GM23338 (cell line): ENCODE measurements around the gene RPL22. TPM values are rescaled to one million over a fixed set of nuclear protein-coding genes. Genes with fewer than 3 reads are reported as not detected.

Experiments
- ATAC-seq: fragments of 200-7000 bp; cut with Tn5 transposase; 3 replicates; pipeline ENCODE4 v1.9.1; 2020
- DNase-seq: peaks from one replicate; pipeline ENCODE4 v3.0.0-alpha.2; 2015; ENCODE audit warnings: low spot score
- H2AFZ ChIP-seq: fragments of 200-600 bp; sonication (generic); 2 replicates; pipeline ENCODE4 v1.8.0; 2016; ENCODE audit warnings: antibody characterized with exemption, mild to moderate bottlenecking, moderate library complexity
- H3F3A ChIP-seq: fragments of 200-600 bp; sonication (generic); replicated peaks from 2 replicates; pipeline ENCODE4 v1.8.0; 2017; ENCODE audit warnings: antibody characterized with exemption, mixed run types, low read depth
- H3K27ac ChIP-seq: fragments of 200-600 bp; sonication (generic); 2 replicates; pipeline ENCODE4 v1.6.1; 2016; ENCODE audit warnings: low read depth
- H3K27me3 ChIP-seq: fragments of 200-600 bp; sonication (generic); 2 replicates; pipeline ENCODE4 v1.8.0; 2016; ENCODE audit warnings: mild to moderate bottlenecking, mixed run types, moderate library complexity; ENCODE audit not compliant: insufficient read depth
- H3K36me3 ChIP-seq: fragments of 200-600 bp; sonication (generic); 2 replicates; pipeline ENCODE4 v1.8.0; 2016; ENCODE audit warnings: mild to moderate bottlenecking; ENCODE audit not compliant: insufficient read depth
- H3K4me1 ChIP-seq: fragments of 200-600 bp; sonication (generic); 2 replicates; pipeline ENCODE4 v1.8.0; 2016; ENCODE audit warnings: mild to moderate bottlenecking, moderate library complexity; ENCODE audit not compliant: insufficient read depth
- H3K4me2 ChIP-seq: fragments of 200-600 bp; sonication (generic); 2 replicates; pipeline ENCODE4 v1.7.1; 2017; ENCODE audit warnings: mixed run types
- H3K4me3 ChIP-seq: fragments of 200-600 bp; sonication (generic); 2 replicates; pipeline ENCODE4 v1.6.1; 2016; ENCODE audit warnings: mixed run types
- H3K79me2 ChIP-seq: fragments of 200-600 bp; sonication (generic); replicated peaks from 2 replicates; pipeline ENCODE4 v1.8.0; 2017; ENCODE audit warnings: mild to moderate bottlenecking; ENCODE audit not compliant: insufficient read depth
- H3K9me2 ChIP-seq: fragments of 200-600 bp; sonication (generic); 2 replicates; pipeline ENCODE4 v1.8.0; 2017; ENCODE audit not compliant: insufficient read depth
- H4K20me1 ChIP-seq: fragments of 200-600 bp; sonication (generic); replicated peaks from 2 replicates; pipeline ENCODE4 v1.8.0; 2017; ENCODE audit warnings: mild to moderate bottlenecking; ENCODE audit not compliant: insufficient read depth
- H3K27ac Mint-ChIP-seq: 2 replicates; pipeline ENCODE4 v1.8.0; 2020; ENCODE audit warnings: inconsistent platforms, mild to moderate bottlenecking, moderate library complexity, mixed read lengths
- H3K27me3 Mint-ChIP-seq: 3 replicates; pipeline ENCODE4 v1.8.0; 2022; ENCODE audit warnings: low read depth, mild to moderate bottlenecking, moderate library complexity, mixed read lengths, inconsistent platforms; ENCODE audit not compliant: insufficient read depth, poor library complexity
- H3K36me3 Mint-ChIP-seq: 3 replicates; pipeline ENCODE4 v1.8.0; 2021; ENCODE audit warnings: low read depth, mild to moderate bottlenecking, inconsistent platforms, moderate library complexity, mixed read lengths
- H3K4me1 Mint-ChIP-seq: 3 replicates; pipeline ENCODE4 v1.8.0; 2020; ENCODE audit warnings: mild to moderate bottlenecking, inconsistent platforms, mixed read lengths
- H3K4me3 Mint-ChIP-seq: 3 replicates; pipeline ENCODE4 v1.8.0; 2021; ENCODE audit warnings: moderate library complexity, mild to moderate bottlenecking, inconsistent platforms, mixed read lengths
- H3K9me3 Mint-ChIP-seq: 3 replicates; pipeline ENCODE4 v1.8.0; 2020; ENCODE audit warnings: moderate library complexity, mild to moderate bottlenecking, inconsistent platforms, mixed read lengths
- CREB1 ChIP-seq: fragments of 250-450 bp; sonication (Bioruptor Pico); IDR thresholded peaks from 2 replicates; pipeline ENCODE4 v1.5.0; 2020; ENCODE audit warnings: low read depth, mild to moderate bottlenecking, moderate library complexity
- EZH2 ChIP-seq: fragments of 200-600 bp; sonication (generic); IDR thresholded peaks from one replicate; pipeline ENCODE4 v1.8.0; 2017; ENCODE audit warnings: antibody characterized with exemption, mild to moderate bottlenecking, low read depth; ENCODE audit not compliant: unreplicated experiment
- EZH2phosphoT487 ChIP-seq: fragments of 200-600 bp; sonication (generic); IDR thresholded peaks from one replicate; pipeline ENCODE4 v1.8.1; 2018; ENCODE audit warnings: antibody characterized with exemption; ENCODE audit not compliant: unreplicated experiment
- JUNB ChIP-seq: IDR thresholded peaks from one replicate; pipeline ENCODE4 v1.6.1; 2016; ENCODE audit warnings: antibody characterized with exemption; ENCODE audit not compliant: unreplicated experiment
- NANOG ChIP-seq: IDR thresholded peaks from 2 replicates; pipeline ENCODE4 v1.6.1; 2016; ENCODE audit warnings: antibody characterized with exemption, borderline replicate concordance
- POLR2AphosphoS5 ChIP-seq: IDR thresholded peaks from 2 replicates; pipeline ENCODE4 v1.6.1; 2016; ENCODE audit warnings: antibody characterized with exemption, low read depth
- STAT1 ChIP-seq: IDR thresholded peaks from one replicate; pipeline ENCODE4 v1.6.1; 2016; ENCODE audit warnings: antibody characterized with exemption; ENCODE audit not compliant: unreplicated experiment
- ZNF114 ChIP-seq: fragments of 250-450 bp; sonication (Bioruptor Pico); IDR thresholded peaks from 2 replicates; pipeline ENCODE4 v1.5.0; 2020; ENCODE audit warnings: mild to moderate bottlenecking, moderate library complexity
- ZNF331 ChIP-seq: fragments of 250-450 bp; sonication (Bioruptor Pico); IDR thresholded peaks from 2 replicates; pipeline ENCODE4 v1.5.0; 2020; ENCODE audit warnings: low read depth, mild to moderate bottlenecking, moderate library complexity
- polyA plus RNA-seq: library from polyadenylated mRNA; unstranded; fragments of >200 nt; fragmentation: Nextera tagmentation; extraction: Ambion mirVana; gene quantifications from 2 replicates; pipeline ENCODE4 v1.2.1, GENCODE V29; 2016
- total RNA-seq: library from RNA; depleted of rRNA; stranded (reverse); fragments of >200 nt; shearing (Covaris generic); gene quantifications from 2 replicates; pipeline ENCODE4 v1.2.3, GENCODE V29; 2014
- TF ChIP-seq, protein P1 (sequence below): IDR thresholded peaks from one replicate; pipeline ENCODE4 v1.6.1; 2018; ENCODE audit warnings: antibody characterized with exemption; ENCODE audit not compliant: unreplicated experiment
- TF ChIP-seq, protein P2 (sequence below), 2 experiments: fragments of 200-600 bp in 1 of 2; sonication (generic) in 1 of 2; conservative IDR thresholded peaks; 2 replicates each; pipeline versions ENCODE4 v1.5.1 to v1.6.1; 2016 to 2017; ENCODE audit warnings: antibody characterized with exemption in 2 of 2, low read depth in 2 of 2, mild to moderate bottlenecking in 2 of 2, moderate library complexity in 1 of 2
- TF ChIP-seq, protein P3 (sequence below): IDR thresholded peaks from 2 replicates; pipeline ENCODE4 v1.6.1; 2016; ENCODE audit warnings: antibody characterized with exemption
- TF ChIP-seq, protein P4 (sequence below): fragments of 250-450 bp; sonication (Bioruptor Pico); IDR thresholded peaks from 2 replicates; pipeline ENCODE4 v1.5.0; 2020; ENCODE audit warnings: mild to moderate bottlenecking, moderate library complexity

The RPL22 gene
- total and polyA plus RNA-seq, 2 experiments from 2014 or later = 145 to 818 TPM

DNA sequence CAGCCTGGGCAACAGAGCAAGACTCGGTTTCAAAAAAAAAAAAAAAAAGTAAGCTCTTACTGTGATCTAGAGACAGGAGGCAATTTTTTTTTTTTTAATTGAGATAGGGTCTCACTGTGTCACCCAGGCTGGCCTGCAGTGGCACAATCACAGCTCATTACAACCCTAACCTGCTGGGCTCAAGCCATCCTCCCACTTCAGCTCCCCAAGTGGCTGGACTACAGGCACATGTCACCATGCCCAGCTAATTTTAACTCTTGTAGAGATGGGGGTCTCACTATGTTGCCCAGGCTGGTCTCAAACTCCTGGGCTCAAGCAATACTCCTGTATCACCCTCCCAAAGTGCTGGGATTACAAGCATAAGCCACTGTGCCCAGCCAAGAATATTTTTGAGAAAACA is 7.4 kb downstream of the RPL22 start (continued):
- TF ChIP-seq CREB1 (no peak), EZH2 (no peak)
- TF ChIP-seq, protein P1, sequence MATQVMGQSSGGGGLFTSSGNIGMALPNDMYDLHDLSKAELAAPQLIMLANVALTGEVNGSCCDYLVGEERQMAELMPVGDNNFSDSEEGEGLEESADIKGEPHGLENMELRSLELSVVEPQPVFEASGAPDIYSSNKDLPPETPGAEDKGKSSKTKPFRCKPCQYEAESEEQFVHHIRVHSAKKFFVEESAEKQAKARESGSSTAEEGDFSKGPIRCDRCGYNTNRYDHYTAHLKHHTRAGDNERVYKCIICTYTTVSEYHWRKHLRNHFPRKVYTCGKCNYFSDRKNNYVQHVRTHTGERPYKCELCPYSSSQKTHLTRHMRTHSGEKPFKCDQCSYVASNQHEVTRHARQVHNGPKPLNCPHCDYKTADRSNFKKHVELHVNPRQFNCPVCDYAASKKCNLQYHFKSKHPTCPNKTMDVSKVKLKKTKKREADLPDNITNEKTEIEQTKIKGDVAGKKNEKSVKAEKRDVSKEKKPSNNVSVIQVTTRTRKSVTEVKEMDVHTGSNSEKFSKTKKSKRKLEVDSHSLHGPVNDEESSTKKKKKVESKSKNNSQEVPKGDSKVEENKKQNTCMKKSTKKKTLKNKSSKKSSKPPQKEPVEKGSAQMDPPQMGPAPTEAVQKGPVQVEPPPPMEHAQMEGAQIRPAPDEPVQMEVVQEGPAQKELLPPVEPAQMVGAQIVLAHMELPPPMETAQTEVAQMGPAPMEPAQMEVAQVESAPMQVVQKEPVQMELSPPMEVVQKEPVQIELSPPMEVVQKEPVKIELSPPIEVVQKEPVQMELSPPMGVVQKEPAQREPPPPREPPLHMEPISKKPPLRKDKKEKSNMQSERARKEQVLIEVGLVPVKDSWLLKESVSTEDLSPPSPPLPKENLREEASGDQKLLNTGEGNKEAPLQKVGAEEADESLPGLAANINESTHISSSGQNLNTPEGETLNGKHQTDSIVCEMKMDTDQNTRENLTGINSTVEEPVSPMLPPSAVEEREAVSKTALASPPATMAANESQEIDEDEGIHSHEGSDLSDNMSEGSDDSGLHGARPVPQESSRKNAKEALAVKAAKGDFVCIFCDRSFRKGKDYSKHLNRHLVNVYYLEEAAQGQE = no peak
- TF ChIP-seq, protein P2, sequence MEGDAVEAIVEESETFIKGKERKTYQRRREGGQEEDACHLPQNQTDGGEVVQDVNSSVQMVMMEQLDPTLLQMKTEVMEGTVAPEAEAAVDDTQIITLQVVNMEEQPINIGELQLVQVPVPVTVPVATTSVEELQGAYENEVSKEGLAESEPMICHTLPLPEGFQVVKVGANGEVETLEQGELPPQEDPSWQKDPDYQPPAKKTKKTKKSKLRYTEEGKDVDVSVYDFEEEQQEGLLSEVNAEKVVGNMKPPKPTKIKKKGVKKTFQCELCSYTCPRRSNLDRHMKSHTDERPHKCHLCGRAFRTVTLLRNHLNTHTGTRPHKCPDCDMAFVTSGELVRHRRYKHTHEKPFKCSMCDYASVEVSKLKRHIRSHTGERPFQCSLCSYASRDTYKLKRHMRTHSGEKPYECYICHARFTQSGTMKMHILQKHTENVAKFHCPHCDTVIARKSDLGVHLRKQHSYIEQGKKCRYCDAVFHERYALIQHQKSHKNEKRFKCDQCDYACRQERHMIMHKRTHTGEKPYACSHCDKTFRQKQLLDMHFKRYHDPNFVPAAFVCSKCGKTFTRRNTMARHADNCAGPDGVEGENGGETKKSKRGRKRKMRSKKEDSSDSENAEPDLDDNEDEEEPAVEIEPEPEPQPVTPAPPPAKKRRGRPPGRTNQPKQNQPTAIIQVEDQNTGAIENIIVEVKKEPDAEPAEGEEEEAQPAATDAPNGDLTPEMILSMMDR (conservative IDR thresholded peaks at IDR 0.05; ENCODE audit: low read depth in 2 of 2) = no peak

DNA sequence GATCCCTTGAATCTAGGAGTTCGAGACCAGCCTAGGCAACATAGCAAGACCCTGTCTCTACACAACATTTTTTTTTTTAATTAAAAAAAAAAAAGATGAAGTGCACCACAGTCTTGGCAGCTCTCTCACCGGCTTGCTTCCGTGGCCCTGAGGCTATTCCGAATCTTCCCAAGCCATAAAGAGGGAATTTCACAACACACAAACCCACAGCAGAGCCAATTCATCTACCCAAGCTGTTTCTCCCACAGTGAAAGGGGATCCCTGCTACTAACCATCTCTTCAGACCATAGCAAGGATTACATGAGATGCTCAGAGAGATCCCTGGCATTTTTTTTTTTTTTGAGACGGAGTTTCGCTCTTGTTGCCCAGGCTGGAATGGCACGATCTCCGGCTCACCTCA is 10.9 kb downstream of the RPL22 start:
- Mint-ChIP-seq H3K27me3 (peaks cover 3% of the 10 kb centered on the region), H3K27ac (no peak overlapping the region; the same call in 1 of the 2 replicates), H3K36me3 (peaks cover 88% of the 10 kb centered on the region), H3K4me3 (no peak overlapping the region), H3K4me1 (peaks cover 38% of the 10 kb centered on the region), H3K9me3 (no peaks in the 10 kb centered on the region)
- H3K36me3 ChIP-seq = peaks cover 56% of the 10 kb centered on the region
- no peak overlapping the region for H3K4me3 ChIP-seq
- no peak overlapping the region for H3K27ac ChIP-seq
- peaks cover 73% of the 10 kb centered on the region for H3K79me2 ChIP-seq
- no peaks in the 10 kb centered on the region for H3K9me2 ChIP-seq
- H4K20me1 ChIP-seq = peaks cover 82% of the 10 kb centered on the region
- peaks cover 74% of the 10 kb centered on the region for H3F3A ChIP-seq
- no peaks in the 10 kb centered on the region for H3K27me3 ChIP-seq
- ATAC-seq (no peak), DNase-seq (no peak)
- peaks cover 36% of the 10 kb centered on the region for H3K4me1 ChIP-seq
- no peak overlapping the region for H2AFZ ChIP-seq
- H3K4me2 ChIP-seq = no peak overlapping the region
- no peak for TF ChIP-seq CREB1
- TF ChIP-seq, protein P3, sequence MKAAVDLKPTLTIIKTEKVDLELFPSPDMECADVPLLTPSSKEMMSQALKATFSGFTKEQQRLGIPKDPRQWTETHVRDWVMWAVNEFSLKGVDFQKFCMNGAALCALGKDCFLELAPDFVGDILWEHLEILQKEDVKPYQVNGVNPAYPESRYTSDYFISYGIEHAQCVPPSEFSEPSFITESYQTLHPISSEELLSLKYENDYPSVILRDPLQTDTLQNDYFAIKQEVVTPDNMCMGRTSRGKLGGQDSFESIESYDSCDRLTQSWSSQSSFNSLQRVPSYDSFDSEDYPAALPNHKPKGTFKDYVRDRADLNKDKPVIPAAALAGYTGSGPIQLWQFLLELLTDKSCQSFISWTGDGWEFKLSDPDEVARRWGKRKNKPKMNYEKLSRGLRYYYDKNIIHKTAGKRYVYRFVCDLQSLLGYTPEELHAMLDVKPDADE = no peak
- TF ChIP-seq JUNB = no peak
- TF ChIP-seq ZNF114 = no peak
- TF ChIP-seq, protein P4, sequence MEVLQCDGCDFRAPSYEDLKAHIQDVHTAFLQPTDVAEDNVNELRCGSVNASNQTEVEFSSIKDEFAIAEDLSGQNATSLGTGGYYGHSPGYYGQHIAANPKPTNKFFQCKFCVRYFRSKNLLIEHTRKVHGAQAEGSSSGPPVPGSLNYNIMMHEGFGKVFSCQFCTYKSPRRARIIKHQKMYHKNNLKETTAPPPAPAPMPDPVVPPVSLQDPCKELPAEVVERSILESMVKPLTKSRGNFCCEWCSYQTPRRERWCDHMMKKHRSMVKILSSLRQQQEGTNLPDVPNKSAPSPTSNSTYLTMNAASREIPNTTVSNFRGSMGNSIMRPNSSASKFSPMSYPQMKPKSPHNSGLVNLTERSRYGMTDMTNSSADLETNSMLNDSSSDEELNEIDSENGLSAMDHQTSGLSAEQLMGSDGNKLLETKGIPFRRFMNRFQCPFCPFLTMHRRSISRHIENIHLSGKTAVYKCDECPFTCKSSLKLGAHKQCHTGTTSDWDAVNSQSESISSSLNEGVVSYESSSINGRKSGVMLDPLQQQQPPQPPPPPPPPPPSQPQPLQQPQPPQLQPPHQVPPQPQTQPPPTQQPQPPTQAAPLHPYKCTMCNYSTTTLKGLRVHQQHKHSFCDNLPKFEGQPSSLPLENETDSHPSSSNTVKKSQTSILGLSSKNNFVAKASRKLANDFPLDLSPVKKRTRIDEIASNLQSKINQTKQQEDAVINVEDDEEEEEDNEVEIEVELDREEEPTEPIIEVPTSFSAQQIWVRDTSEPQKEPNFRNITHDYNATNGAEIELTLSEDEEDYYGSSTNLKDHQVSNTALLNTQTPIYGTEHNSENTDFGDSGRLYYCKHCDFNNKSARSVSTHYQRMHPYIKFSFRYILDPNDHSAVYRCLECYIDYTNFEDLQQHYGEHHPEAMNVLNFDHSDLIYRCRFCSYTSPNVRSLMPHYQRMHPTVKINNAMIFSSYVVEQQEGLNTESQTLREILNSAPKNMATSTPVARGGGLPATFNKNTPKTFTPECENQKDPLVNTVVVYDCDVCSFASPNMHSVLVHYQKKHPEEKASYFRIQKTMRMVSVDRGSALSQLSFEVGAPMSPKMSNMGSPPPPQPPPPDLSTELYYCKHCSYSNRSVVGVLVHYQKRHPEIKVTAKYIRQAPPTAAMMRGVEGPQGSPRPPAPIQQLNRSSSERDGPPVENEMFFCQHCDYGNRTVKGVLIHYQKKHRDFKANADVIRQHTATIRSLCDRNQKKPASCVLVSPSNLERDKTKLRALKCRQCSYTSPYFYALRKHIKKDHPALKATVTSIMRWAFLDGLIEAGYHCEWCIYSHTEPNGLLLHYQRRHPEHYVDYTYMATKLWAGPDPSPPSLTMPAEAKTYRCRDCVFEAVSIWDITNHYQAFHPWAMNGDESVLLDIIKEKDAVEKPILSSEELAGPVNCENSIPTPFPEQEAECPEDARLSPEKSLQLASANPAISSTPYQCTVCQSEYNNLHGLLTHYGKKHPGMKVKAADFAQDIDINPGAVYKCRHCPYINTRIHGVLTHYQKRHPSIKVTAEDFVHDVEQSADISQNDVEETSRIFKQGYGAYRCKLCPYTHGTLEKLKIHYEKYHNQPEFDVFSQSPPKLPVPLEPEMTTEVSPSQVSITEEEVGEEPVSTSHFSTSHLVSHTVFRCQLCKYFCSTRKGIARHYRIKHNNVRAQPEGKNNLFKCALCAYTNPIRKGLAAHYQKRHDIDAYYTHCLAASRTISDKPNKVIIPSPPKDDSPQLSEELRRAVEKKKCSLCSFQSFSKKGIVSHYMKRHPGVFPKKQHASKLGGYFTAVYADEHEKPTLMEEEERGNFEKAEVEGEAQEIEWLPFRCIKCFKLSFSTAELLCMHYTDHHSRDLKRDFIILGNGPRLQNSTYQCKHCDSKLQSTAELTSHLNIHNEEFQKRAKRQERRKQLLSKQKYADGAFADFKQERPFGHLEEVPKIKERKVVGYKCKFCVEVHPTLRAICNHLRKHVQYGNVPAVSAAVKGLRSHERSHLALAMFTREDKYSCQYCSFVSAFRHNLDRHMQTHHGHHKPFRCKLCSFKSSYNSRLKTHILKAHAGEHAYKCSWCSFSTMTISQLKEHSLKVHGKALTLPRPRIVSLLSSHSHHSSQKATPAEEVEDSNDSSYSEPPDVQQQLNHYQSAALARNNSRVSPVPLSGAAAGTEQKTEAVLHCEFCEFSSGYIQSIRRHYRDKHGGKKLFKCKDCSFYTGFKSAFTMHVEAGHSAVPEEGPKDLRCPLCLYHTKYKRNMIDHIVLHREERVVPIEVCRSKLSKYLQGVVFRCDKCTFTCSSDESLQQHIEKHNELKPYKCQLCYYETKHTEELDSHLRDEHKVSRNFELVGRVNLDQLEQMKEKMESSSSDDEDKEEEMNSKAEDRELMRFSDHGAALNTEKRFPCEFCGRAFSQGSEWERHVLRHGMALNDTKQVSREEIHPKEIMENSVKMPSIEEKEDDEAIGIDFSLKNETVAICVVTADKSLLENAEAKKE (CRISPR knock-in tag) = no peak
- TF ChIP-seq EZH2 = no peak
- no peak for TF ChIP-seq STAT1
- no peak for TF ChIP-seq NANOG
- no peak for TF ChIP-seq ZNF331 (CRISPR knock-in tag)
- no peak for TF ChIP-seq EZH2phosphoT487
- TF ChIP-seq POLR2AphosphoS5 = no peak
